ENCODE measurements around the gene ALPK3.

Gene ALPK3

DNA sequence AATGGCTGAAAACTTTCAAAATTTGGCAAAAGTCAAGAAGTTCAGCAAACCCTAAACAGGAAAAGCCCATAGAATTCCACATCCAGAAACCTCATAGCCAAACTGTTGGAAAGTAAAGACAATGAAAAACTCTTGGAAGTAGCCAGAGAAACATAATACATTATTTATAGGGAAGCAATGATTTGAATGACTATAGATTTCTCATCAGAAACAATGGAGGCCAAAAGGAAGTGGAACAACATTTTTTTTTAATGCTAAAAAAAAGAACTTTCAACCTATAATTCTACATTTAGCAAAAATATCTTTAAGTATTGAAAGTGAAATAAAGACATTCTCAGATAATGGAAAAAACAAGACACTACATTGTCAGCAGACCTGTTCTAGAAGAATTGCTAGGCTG lies 30.2 kb downstream of the ALPK3 start:
- in situ Hi-C loops (cut with HindIII; ENCODE audit: low pct_unique_long_range_greater_than_20kb, low sequenced_read_pairs) = no loop called here
- no peak for TF ChIP-seq JUND (IDR thresholded peaks at IDR 0.05; ENCODE audit: low read depth)
- no peak for DNase-seq (ENCODE audit: low read depth in 1 of 2, low spot score in 1 of 2)

DNA sequence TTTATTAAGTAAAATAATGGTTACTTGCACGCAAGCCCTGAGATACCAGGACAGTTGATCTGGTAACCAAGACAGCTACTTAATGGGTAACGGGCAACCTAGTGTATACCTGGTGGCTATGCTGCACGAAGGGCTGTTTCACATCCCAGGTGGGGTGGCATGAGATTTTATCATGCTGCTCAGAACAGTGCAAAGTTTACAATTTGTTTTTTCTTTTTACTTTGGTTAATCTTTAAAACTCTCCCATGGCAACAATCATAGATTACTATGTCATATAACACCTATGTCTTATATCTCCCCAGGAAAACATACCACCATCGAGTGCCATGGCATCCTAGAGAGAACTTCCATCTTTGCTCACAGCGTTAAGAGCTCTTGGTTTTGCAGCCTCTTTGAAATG lies 35.1 kb downstream of the ALPK3 start:
- TF ChIP-seq JUND (IDR thresholded peaks at IDR 0.05; ENCODE audit: low read depth) = no peak
- in situ Hi-C loops (cut with HindIII; ENCODE audit: low pct_unique_long_range_greater_than_20kb, low sequenced_read_pairs) = no loop called here
- DNase-seq (ENCODE audit: low read depth in 1 of 2, low spot score in 1 of 2) = no peak

DNA sequence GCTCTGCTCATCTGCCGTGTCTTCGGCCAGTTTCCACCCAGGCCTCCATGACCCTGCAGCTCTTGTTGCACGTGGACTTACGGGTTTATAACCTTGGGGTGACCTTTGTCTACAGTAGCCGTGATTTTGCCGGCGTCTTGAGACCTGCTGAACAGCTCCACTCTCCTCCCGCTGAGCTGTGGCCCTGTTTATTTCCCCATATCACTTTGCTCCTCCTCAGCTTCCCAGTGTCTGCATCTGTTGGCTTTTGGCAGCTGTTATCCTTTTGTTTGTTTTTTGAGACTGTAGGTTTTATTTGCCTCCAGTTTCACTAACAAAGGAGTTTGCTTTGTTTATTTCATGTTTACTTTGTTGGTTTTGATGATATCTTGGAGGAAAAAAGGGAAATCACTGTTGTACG lies 38.0 kb downstream of the ALPK3 start:
- DNase-seq (ENCODE audit: low read depth in 1 of 2, low spot score in 1 of 2) = peak in 1 of 2 experiments; percentile 65
- no peak for TF ChIP-seq JUND (IDR thresholded peaks at IDR 0.05; ENCODE audit: low read depth)
- in situ Hi-C loops (cut with HindIII; ENCODE audit: low pct_unique_long_range_greater_than_20kb, low sequenced_read_pairs) = no loop called here

DNA sequence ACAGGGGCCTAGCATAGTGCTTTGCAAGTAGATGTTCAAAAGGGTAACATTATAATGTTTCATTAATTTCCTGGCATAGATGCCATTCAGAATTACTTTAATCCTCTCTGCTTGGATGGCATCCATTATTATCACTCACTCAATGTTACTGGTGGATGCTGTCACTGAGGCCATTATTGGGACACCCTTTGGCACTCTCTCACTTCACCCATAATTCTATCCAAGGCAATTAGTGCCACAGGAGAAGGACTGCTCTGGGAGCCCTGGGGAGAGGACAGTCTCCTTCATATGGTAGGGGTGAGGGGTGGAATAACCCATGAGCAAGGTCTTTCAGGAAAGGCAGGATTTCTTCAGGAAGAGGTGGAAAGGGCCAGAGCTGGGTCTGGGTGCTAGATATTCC lies 38.6 kb downstream of the ALPK3 start:
- in situ Hi-C loops (cut with HindIII; ENCODE audit: low pct_unique_long_range_greater_than_20kb, low sequenced_read_pairs) = no loop called here
- no peak for DNase-seq (ENCODE audit: low read depth in 1 of 2, low spot score in 1 of 2)
- no peak for TF ChIP-seq JUND (IDR thresholded peaks at IDR 0.05; ENCODE audit: low read depth)

DNA sequence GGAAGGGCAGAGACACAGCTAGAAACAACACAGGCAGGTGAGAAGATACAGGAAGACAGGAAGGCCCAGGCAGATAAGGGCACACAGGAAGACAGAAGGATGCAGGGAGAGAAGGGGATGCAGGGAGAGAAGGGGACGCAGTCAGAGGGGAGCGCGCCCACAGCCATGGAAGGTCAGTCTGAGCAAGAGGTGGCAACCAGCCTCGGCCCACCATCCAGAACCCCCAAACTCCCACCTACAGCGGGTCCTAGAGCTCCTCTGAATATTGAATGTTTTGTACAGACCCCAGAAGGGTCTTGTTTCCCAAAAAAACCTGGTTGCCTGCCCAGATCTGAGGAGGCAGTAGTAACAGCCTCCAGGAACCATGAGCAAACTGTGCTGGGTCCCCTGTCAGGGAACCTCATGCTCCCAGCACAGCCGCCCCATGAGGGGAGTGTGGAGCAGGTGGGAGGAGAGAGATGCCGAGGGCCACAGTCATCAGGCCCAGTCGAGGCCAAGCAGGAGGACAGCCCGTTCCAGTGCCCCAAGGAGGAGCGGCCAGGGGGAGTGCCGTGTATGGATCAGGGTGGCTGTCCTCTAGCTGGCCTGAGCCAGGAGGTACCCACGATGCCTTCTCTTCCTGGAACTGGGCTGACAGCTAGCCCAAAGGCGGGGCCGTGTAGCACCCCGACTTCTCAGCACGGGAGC lies 39.7 kb downstream of the ALPK3 start:
- DNase-seq (ENCODE audit: low read depth in 1 of 2, low spot score in 1 of 2) = no peak
- in situ Hi-C loops (cut with HindIII; ENCODE audit: low pct_unique_long_range_greater_than_20kb, low sequenced_read_pairs) = no loop called here

DNA sequence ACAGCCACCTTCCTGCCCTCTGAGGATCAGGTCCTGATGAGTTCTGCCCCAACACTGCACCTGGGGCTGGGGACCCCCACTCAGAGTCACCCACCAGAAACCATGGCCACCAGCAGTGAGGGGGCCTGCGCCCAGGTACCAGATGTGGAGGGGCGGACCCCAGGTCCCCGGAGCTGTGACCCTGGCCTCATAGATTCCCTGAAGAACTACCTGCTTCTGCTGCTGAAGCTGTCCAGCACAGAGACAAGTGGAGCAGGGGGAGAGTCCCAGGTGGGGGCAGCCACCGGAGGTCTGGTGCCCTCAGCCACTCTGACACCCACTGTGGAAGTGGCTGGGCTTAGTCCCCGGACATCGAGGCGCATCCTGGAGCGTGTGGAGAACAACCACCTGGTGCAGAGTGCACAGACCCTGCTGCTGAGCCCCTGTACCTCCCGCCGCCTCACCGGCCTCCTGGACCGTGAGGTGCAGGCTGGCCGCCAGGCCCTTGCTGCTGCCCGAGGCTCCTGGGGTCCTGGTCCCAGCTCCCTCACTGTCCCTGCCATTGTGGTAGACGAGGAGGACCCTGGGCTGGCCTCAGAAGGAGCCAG lies 40.4 kb downstream of the ALPK3 start:
- in situ Hi-C loops (cut with HindIII; ENCODE audit: low pct_unique_long_range_greater_than_20kb, low sequenced_read_pairs) = no loop called here
- no peak for DNase-seq (ENCODE audit: low read depth in 1 of 2, low spot score in 1 of 2)

More for the DNA sequence above, 39.7 kb downstream of the ALPK3 start:
- TF ChIP-seq JUND (IDR thresholded peaks at IDR 0.05; ENCODE audit: low read depth) = no peak

DNA sequence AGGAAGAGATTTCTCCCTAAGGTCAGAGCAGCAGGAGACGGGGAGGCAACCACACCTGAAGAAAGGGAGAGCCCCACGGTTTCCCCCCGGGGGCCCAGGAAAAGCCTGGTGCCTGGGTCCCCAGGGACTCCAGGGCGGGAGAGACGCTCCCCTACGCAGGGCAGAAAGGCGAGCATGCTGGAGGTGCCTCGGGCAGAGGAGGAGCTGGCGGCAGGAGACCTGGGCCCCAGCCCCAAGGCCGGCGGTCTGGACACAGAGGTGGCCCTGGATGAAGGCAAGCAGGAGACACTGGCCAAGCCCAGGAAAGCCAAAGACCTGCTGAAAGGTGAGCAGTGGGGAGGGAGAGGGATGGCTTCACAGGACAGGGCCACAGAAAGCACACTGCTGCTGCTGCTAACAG lies 41.1 kb downstream of the ALPK3 start:
- in situ Hi-C loops (cut with HindIII; ENCODE audit: low pct_unique_long_range_greater_than_20kb, low sequenced_read_pairs) = no loop called here
- TF ChIP-seq JUND (IDR thresholded peaks at IDR 0.05; ENCODE audit: low read depth) = no peak
- no peak for DNase-seq (ENCODE audit: low read depth in 1 of 2, low spot score in 1 of 2)

More for the DNA sequence above, 40.4 kb downstream of the ALPK3 start:
- TF ChIP-seq JUND (IDR thresholded peaks at IDR 0.05; ENCODE audit: low read depth) = no peak

DNA sequence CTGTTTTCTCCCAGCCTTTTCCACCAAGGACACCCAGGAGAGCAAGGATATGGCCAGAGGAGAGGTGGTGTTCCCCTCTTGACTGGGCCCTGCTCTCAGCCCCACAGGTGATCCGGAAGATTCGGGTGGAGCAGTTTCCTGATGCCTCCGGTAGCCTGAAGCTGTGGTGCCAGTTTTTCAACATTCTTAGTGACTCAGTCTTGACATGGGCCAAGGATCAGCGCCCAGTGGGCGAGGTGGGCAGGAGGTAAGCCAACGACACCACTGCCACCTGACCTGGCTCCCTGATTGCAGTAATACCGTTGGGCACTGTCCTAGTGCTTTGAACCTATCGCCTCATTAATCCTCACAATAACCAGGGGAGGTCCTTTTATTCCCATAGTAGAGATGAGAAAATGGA lies 42.0 kb downstream of the ALPK3 start:
- in situ Hi-C loops (cut with HindIII; ENCODE audit: low pct_unique_long_range_greater_than_20kb, low sequenced_read_pairs) = no loop called here
- peak; percentile 42; the same call in 1 of the 2 replicates for TF ChIP-seq JUND (IDR thresholded peaks at IDR 0.05; ENCODE audit: low read depth)
- DNase-seq (ENCODE audit: low read depth in 1 of 2, low spot score in 1 of 2) = peak; percentile 42 to 88

DNA sequence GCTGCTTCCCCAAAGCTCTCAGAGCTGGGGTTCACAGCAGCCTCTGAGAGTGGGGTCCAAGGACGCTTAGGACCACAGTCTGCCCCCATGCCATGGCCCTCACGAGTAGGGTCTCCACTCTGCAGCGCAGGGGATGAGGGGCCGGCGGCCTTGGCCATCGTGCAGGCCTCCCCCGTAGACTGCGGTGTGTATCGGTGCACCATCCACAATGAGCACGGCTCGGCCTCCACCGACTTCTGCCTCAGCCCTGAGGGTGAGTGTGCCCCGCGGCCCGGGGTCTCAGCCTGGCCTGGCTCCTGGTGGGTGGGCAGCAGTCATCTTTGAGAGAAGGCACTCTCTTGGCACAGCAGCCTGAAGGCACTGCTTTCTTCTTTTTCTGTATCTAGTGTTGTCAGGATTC lies 42.5 kb downstream of the ALPK3 start:
- no peak for TF ChIP-seq JUND (IDR thresholded peaks at IDR 0.05; ENCODE audit: low read depth)
- in situ Hi-C loops (cut with HindIII; ENCODE audit: low pct_unique_long_range_greater_than_20kb, low sequenced_read_pairs) = no loop called here

DNA sequence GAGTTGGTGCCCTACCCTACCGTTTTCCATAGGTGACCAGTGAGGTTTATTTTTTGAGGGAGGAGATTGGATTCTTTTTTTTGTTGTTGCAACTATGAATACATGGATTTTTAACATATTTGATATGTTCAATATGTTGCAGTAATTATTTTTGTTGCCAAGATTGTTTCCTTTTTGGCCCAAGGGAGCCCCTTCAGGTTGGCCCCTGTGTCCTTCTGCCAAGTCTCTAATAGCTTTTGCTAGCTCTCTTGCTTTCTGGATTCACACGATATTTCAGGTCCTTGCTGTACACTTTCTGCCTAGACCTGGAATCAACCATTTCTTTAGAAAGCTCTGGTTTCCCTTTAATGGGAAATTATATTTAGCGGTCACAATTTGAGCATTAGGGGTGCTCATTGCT lies 44.6 kb downstream of the ALPK3 start:
- TF ChIP-seq JUND (IDR thresholded peaks at IDR 0.05; ENCODE audit: low read depth) = no peak
- DNase-seq (ENCODE audit: low read depth in 1 of 2, low spot score in 1 of 2) = no peak
- in situ Hi-C loops (cut with HindIII; ENCODE audit: low pct_unique_long_range_greater_than_20kb, low sequenced_read_pairs) = no loop called here

More for the DNA sequence above, 42.5 kb downstream of the ALPK3 start:
- DNase-seq (ENCODE audit: low read depth in 1 of 2, low spot score in 1 of 2) = no peak

DNA sequence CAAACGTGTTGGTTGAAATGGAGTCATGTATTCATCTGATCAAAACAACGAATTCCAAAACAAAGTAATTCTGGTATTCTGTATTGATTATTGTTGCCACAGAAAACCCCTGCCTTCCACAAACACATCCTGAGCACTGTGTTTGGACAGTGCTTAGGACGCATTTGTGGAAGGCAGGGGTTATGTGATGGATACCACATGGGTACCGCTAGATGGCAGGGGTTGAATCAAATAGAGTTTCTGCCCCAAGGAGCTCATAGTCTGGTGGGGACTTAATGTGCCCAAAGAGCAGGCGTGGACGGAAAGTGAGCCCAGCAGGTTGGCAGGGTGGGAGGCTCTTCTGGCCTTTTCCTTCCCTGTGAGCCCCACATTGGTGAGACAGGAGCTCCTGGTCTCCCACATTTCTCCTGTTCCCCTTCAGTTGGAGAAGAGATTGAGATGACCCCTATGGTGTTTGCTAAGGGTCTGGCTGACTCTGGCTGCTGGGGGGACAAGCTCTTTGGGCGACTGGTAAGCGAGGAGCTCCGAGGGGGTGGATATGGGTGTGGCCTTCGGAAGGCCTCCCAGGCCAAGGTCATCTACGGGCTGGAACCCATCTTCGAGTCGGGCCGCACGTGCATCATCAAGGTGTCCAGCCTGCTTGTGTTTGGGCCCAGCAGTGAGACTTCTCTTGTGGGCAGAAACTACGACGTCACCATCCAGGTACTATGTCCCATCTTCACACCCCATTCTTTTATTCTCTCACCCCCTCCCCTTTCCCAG lies 45.2 kb downstream of the ALPK3 start:
- in situ Hi-C loops (cut with HindIII; ENCODE audit: low pct_unique_long_range_greater_than_20kb, low sequenced_read_pairs) = no loop called here
- DNase-seq (ENCODE audit: low read depth in 1 of 2, low spot score in 1 of 2) = no peak
- TF ChIP-seq JUND (IDR thresholded peaks at IDR 0.05; ENCODE audit: low read depth) = no peak

DNA sequence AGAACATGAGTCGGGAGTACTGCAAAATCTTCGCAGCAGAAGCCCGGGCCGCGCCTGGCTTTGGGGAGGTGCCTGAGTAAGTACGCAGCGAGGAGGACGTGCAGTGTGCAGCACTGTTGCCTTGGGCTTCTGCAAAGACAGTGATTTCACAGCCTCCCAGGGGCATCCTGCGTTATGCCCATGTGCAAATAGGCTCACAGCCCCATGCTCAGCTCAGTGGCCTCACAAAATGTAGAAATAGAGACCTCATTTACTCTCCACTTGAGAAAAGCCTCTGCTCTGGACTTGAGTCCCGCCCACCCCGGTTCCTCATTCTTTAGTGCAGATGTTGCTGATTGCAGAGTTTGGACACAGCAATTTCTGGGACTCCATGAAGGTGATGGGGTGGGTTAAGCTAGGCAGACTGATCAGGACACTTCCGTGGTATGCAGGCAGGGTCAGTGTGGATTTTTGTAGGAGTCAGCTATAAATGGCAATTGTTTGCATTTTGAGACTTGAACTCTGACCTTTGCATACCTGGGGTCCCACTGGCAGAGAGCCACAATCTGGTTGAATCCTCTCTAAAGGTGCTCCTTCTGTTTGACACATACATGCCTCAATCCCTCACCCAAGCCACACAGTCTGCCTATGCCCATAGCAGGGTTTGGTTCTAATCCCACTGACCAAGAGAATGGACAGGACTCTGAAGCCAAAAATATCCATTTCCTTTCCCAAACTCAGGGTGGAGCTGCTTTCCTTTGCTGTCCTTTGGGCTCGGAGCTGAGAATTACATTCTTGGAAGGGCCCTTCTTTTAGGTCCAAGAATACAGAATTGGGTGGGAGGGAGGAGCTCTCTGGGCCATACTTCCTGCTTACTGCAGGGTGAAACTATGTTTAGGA lies 46.6 kb downstream of the ALPK3 start:
- DNase-seq (ENCODE audit: low read depth in 1 of 2, low spot score in 1 of 2) = peak in 1 of 2 experiments; percentile 25
- TF ChIP-seq JUND (IDR thresholded peaks at IDR 0.05; ENCODE audit: low read depth) = no peak
- in situ Hi-C loops (cut with HindIII; ENCODE audit: low pct_unique_long_range_greater_than_20kb, low sequenced_read_pairs) = no loop called here

All from T47D (cell line).